WI38 (cell line): Measurements from ENCODE around the gene CTNNA2.

ENCODE experiments used
- H3K4me3 ChIP-seq: 2 replicates; pipeline ENCODE4 v1.5.1; 2011; ENCODE audit warnings: low read depth, mild to moderate bottlenecking, control low read depth, low read length
- TF ChIP-seq, protein P1 (sequence below): IDR thresholded peaks from 2 replicates; pipeline ENCODE4 v1.5.1; 2012; ENCODE audit warnings: low read depth, mild to moderate bottlenecking, control low read depth, low read length

CTNNA2 gene

DNA sequence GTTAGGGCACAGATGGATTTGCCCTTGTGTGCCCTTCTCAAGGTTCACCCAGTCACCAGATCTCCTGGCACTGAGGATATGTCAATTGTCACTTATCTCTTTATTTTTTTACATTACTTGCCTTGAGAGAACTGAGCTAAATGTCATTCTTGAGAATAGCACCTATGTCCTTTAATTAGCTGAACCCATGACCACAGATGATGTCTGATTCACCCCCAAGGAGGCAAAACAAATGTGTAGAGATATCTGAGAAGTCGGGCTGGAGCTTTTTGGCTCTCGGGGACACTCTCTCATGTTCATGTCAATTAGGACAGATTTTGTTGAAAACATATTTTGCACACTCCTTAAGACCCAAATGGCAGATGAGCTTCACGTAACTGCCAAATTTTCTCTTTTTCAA is 963.1 kb downstream of the CTNNA2 start:
- TF ChIP-seq, protein P1, sequence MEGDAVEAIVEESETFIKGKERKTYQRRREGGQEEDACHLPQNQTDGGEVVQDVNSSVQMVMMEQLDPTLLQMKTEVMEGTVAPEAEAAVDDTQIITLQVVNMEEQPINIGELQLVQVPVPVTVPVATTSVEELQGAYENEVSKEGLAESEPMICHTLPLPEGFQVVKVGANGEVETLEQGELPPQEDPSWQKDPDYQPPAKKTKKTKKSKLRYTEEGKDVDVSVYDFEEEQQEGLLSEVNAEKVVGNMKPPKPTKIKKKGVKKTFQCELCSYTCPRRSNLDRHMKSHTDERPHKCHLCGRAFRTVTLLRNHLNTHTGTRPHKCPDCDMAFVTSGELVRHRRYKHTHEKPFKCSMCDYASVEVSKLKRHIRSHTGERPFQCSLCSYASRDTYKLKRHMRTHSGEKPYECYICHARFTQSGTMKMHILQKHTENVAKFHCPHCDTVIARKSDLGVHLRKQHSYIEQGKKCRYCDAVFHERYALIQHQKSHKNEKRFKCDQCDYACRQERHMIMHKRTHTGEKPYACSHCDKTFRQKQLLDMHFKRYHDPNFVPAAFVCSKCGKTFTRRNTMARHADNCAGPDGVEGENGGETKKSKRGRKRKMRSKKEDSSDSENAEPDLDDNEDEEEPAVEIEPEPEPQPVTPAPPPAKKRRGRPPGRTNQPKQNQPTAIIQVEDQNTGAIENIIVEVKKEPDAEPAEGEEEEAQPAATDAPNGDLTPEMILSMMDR: no peak

DNA sequence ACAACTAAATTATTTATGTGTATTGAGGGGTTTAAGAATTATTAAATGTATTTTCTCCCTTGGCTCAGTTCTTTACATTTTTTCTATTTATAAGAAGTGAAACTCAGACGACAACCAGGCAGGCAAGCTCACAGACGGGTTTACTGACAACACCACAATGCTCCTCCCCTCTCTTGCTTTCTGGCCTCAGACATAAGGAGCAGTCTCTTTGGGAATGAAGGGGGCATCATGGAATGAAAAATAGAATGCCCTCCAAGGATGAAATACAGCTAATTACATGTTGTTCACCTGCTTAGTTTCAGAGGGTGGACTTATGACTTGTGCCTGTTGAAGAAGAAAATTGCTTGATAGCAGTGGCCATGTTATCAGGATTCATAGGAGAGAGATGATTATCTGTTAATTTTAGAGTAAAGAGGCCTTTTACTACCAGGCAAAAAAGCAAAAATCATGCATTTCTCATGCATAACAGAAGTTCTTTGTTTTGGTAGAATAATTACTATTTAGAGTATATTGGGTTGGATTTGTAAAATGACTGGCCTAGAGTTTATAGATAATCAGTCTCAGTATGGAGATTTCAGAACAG is 963.8 kb downstream of the CTNNA2 start:
- TF ChIP-seq, protein P1: no peak

More for the DNA sequence above, 963.1 kb downstream of the CTNNA2 start:
- H3K4me3 ChIP-seq: no peak overlapping the region

DNA sequence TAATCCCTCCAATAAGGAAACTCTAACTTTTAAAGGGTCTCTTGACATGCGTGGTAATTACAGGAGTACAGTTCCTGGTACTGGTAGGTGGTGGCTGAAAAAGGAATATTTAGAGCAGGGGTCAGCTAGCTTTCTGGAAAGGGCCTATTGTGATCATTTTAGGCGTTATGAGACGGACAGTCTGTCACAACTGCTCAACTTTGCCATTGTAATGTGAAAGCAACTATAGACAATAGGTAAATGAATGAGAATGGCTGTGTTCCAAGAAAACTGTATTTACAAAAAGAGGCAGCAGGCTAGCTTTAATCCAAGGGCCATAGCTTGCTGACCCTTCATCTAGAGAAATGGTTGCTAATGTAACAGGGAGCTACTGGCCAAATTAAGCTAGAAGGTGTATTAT is 969.4 kb downstream of the CTNNA2 start:
- no peak overlapping the region for H3K4me3 ChIP-seq
- TF ChIP-seq, protein P1: no peak

More for the DNA sequence above, 963.8 kb downstream of the CTNNA2 start:
- no peak overlapping the region for H3K4me3 ChIP-seq

DNA sequence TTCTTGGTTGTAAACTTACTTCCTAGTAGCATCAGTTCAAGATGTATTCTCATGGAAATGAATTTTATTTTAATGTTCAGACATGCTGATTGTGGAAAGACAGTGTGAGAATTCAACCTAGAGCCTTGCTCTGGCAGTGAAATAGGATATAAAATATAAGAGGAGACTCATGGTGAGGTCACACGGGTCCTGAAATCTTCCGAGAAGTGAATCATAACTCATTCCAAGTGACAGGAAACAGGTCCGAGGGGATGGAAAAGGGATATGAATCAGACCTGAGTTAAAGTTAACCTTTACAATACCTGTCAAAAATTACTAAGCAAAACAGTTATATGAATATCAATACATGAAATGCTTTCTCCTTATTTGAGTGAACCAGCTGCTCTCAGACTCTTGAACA is 976.9 kb downstream of the CTNNA2 start:
- TF ChIP-seq, protein P1: no peak
- no peak overlapping the region for H3K4me3 ChIP-seq

DNA sequence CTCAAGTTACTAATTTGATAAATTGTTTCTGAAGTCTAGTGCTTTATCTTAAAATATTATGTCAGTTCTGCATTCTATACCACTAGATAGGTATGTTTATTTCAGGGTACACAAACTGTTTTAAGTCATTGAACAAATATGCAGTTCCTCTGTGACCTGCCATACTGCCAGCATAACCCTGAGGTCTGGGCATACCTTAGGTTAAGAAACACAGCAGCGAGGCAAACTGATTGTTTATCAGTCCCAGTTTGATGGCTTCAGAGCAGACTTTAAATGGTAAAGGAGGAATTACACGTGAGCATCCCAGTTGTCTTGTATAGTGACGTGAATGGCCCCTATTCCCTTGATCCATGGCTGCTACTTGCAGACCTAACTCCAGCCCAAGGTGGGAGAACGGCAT is 978.1 kb downstream of the CTNNA2 start:
- TF ChIP-seq, protein P1: no peak
- no peak overlapping the region for H3K4me3 ChIP-seq

DNA sequence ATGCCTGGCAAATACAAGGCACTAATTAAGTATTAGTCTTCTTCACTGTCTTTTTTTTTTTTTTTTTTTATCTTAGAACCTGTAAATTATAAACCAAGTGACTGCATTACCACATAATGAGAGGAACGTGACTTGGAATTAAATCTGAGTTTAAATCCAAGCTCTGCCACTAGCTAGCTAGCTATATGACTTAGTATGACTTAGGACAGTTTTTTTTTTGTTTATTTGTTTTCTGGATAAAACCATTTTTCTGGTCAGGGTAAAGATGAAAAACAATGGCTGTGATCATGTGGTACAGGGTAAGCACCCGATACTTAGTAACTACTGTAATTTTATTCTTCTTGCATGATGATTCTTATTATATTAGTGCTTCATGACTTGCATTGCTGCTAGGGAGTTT is 983.5 kb downstream of the CTNNA2 start:
- TF ChIP-seq, protein P1: no peak

DNA sequence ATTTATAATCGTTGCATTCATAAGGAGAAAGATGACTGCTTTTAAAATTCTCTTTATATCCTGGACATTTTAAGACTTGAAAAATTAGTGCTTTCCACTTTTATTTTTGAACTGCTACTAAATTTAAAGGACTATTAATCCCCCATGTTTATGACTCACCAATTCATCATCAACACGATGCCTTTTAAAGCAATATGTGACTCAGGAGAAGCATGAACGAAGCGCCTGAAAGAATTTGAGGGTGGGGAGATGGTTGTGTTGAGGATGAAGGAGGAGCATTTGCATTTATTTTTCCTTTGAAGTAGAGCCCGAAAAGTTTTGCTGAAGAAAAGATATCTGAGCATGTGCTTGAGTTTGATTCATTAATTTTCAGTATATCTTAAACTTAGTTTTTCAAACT is 983.9 kb downstream of the CTNNA2 start:
- TF ChIP-seq, protein P1: no peak
- H3K4me3 ChIP-seq: no peak overlapping the region

More for the DNA sequence above, 983.5 kb downstream of the CTNNA2 start:
- H3K4me3 ChIP-seq: no peak overlapping the region
